WERI-Rb-1 (cell line): ENCODE results near the gene ASIC2.

ENCODE experiments used
- DNase-seq: peaks from one replicate; pipeline ENCODE4 v3.0.0-alpha.2; 2020
- H3K27ac ChIP-seq: fragments of 250-450 bp; sonication (Bioruptor Pico); 2 replicates; pipeline ENCODE4 v1.5.1; 2020; ENCODE audit warnings: mild to moderate bottlenecking, moderate library complexity
- H3K27me3 ChIP-seq: fragments of 250-450 bp; sonication (Bioruptor Pico); 2 replicates; pipeline ENCODE4 v1.5.1; 2021; ENCODE audit warnings: mild to moderate bottlenecking, low read depth, moderate library complexity; ENCODE audit not compliant: insufficient read depth, severe bottlenecking
- H3K36me3 ChIP-seq: fragments of 250-450 bp; sonication (Bioruptor Pico); 2 replicates; pipeline ENCODE4 v1.5.1; 2020; ENCODE audit warnings: mild to moderate bottlenecking, moderate library complexity
- H3K4me3 ChIP-seq: 2 replicates; pipeline ENCODE4 v1.5.1; 2011; ENCODE audit warnings: low read depth, mild to moderate bottlenecking, control low read depth, low read length
- H3K9me3 ChIP-seq: fragments of 250-450 bp; sonication (Bioruptor Pico); 2 replicates; pipeline ENCODE4 v1.5.1; 2021; ENCODE audit warnings: mild to moderate bottlenecking, moderate library complexity; ENCODE audit not compliant: severe bottlenecking
- TF ChIP-seq, protein P1 (sequence below): IDR thresholded peaks from 2 replicates; pipeline ENCODE4 v1.5.1; 2011; ENCODE audit warnings: low read depth, mild to moderate bottlenecking, control low read depth, inconsistent platforms, low read length

The ASIC2 gene

GRCh38 chr17:33145941-33146340, 147.2 kb downstream of the ASIC2 start:
- DNase-seq: no peak

GRCh38 chr17:33144837-33145236, 148.3 kb downstream of the ASIC2 start:
- Histone ChIP-seq H3K4me3 (no peak overlapping the region), H3K27me3 (peaks cover 68% of the 10 kb centered on the region), H3K9me3 (no peaks in the 10 kb centered on the region), H3K36me3 (no peaks in the 10 kb centered on the region), H3K27ac (no peak overlapping the region)
- DNase-seq: no peak
- TF ChIP-seq, protein P1, sequence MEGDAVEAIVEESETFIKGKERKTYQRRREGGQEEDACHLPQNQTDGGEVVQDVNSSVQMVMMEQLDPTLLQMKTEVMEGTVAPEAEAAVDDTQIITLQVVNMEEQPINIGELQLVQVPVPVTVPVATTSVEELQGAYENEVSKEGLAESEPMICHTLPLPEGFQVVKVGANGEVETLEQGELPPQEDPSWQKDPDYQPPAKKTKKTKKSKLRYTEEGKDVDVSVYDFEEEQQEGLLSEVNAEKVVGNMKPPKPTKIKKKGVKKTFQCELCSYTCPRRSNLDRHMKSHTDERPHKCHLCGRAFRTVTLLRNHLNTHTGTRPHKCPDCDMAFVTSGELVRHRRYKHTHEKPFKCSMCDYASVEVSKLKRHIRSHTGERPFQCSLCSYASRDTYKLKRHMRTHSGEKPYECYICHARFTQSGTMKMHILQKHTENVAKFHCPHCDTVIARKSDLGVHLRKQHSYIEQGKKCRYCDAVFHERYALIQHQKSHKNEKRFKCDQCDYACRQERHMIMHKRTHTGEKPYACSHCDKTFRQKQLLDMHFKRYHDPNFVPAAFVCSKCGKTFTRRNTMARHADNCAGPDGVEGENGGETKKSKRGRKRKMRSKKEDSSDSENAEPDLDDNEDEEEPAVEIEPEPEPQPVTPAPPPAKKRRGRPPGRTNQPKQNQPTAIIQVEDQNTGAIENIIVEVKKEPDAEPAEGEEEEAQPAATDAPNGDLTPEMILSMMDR: no peak

More at GRCh38 chr17:33145941-33146340, 147.2 kb downstream of the ASIC2 start:
- Histone ChIP-seq H3K36me3 (no peaks in the 10 kb centered on the region), H3K4me3 (no peak overlapping the region), H3K27ac (no peak overlapping the region), H3K9me3 (no peaks in the 10 kb centered on the region), H3K27me3 (peaks cover 62% of the 10 kb centered on the region)
- TF ChIP-seq, protein P1: no peak

GRCh38 chr17:33142705-33143299, 150.3 kb downstream of the ASIC2 start:
- DNase-seq: no peak
- H3K27me3 ChIP-seq: peaks cover 70% of the 10 kb centered on the region
- TF ChIP-seq, protein P1: no peak

DNA sequence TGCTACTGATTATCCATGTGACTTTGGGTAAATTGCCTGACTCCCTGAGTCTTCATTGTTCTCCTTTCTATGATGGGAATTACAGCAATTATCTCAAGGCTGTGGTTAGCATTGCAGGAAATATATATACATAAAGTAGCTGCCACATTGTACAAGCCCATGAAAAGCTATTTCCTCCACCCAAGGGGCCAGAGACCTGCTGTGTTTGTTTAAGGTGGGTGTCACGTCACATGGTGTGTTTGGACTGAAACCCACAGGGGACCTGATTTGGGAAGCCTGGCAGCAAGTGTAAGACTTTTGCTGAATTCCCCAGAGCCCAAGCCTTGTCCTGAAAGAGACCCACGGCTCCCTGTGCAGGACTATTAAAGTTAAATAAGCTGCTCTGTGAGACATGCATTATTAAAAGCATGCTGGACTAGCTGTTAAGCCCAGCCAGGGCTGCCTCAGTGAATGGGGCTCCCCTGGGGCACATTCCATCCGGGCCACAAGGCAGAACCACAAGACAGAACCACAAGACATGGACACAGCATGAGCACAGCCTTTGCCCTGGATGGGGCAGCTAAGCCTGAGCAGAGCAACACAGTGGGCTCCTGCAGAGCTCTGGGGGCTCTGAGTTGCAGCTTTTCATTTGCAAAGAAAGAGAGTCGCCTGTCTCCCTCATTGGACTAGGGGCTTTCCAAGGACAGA, 152.5 kb downstream of the ASIC2 start:
- DNase-seq: no peak
- H3K36me3 ChIP-seq: no peaks in the 10 kb centered on the region
- no peaks in the 10 kb centered on the region for H3K9me3 ChIP-seq
- no peak overlapping the region for H3K27ac ChIP-seq
- TF ChIP-seq, protein P1: no peak
- H3K4me3 ChIP-seq: no peak overlapping the region
- H3K27me3 ChIP-seq: peaks cover 74% of the 10 kb centered on the region

More at GRCh38 chr17:33142705-33143299, 150.3 kb downstream of the ASIC2 start:
- H3K9me3 ChIP-seq: no peaks in the 10 kb centered on the region
- H3K27ac ChIP-seq: no peak overlapping the region
- H3K4me3 ChIP-seq: no peak overlapping the region
- no peaks in the 10 kb centered on the region for H3K36me3 ChIP-seq

DNA sequence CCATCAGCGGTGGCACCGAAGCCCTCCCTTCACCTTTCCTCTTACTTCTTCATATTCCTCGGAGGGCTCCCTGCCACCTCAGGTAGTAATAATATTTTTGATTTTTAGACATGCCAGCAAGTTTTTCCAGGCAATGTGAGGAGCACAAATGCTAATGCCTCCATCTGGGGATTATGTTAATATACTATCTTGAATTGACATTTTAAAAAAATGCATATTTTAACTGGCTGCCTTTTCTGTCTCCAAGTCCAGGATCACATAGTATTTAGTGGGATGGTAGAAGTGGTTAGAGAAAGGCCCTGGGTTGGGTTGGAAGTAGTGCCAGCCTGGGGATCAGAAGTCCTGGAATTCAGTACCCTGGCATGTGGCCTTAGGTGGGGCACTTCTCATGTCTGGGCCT, 154.5 kb downstream of the ASIC2 start:
- H3K27ac ChIP-seq: no peak overlapping the region
- no peak for DNase-seq
- no peak overlapping the region for H3K4me3 ChIP-seq
- H3K27me3 ChIP-seq: peaks cover 79% of the 10 kb centered on the region
- no peaks in the 10 kb centered on the region for H3K9me3 ChIP-seq
- H3K36me3 ChIP-seq: no peaks in the 10 kb centered on the region
- TF ChIP-seq, protein P1: no peak
